GM10266 (cell line): ENCODE results near the gene HDAC4.

Experiments used
- DNase-seq: peaks from one replicate; pipeline ENCODE4 v3.0.0; 2012; ENCODE audit errors: extremely low spot score
- TF ChIP-seq, protein P1 (sequence below): IDR thresholded peaks from 2 replicates; pipeline ENCODE4 v1.5.1; 2012; ENCODE audit warnings: mild to moderate bottlenecking, low read depth; ENCODE audit not compliant: control insufficient read depth, insufficient read depth; ENCODE audit errors: missing control alignments

Gene HDAC4

DNA sequence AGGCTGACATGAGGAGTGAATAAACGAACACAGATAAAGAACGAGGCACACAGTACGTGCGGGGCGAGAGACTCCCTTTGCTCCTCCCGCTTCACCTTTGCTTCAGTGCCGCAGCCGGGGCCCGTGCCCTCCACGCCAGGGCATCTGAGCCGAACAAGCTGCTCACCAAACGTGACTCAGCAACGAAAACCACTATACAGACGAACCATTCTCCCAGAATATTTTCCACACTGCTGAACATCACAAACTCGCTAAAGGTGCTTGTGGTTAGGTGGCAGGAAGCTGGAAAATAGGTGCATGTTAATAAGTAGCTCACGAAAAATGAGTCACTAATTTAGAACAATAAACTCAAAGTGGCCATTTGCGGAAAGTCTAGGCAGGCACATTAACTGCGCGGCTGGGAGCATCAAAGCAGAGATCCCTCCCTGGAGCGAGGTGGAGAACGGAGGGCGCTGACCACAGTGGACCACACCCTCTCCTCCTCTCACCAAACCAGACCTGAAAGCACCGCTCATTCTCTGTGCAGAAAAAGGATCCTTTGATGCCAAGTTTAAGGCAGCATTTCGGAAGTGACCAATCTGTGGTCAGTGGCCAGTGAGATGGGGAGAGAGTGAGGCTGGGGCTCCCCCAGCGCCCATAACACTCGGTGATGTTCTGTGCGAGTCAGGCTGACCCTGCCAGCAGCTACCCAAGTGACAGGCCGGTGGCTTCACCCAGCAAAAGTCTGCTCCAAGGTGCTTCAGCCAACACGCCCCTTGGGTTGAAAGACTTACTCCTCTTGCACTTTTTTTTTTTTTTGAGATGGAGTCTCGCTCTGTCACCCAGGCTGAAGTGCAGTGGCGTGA lies 153.2 kb downstream of the HDAC4 start:
- DNase-seq, result no peak
- TF ChIP-seq, protein P1, sequence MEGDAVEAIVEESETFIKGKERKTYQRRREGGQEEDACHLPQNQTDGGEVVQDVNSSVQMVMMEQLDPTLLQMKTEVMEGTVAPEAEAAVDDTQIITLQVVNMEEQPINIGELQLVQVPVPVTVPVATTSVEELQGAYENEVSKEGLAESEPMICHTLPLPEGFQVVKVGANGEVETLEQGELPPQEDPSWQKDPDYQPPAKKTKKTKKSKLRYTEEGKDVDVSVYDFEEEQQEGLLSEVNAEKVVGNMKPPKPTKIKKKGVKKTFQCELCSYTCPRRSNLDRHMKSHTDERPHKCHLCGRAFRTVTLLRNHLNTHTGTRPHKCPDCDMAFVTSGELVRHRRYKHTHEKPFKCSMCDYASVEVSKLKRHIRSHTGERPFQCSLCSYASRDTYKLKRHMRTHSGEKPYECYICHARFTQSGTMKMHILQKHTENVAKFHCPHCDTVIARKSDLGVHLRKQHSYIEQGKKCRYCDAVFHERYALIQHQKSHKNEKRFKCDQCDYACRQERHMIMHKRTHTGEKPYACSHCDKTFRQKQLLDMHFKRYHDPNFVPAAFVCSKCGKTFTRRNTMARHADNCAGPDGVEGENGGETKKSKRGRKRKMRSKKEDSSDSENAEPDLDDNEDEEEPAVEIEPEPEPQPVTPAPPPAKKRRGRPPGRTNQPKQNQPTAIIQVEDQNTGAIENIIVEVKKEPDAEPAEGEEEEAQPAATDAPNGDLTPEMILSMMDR, result no peak

GRCh38 chr2:239246723-239247122 lies 154.1 kb downstream of the HDAC4 start:
- DNase-seq, result no peak
- TF ChIP-seq, protein P1, result no peak

- no peak for DNase-seq
- TF ChIP-seq, protein P1, result no peak
These were observed 154.7 kb downstream of the HDAC4 start for GRCh38 chr2:239245872-239246721.

DNA sequence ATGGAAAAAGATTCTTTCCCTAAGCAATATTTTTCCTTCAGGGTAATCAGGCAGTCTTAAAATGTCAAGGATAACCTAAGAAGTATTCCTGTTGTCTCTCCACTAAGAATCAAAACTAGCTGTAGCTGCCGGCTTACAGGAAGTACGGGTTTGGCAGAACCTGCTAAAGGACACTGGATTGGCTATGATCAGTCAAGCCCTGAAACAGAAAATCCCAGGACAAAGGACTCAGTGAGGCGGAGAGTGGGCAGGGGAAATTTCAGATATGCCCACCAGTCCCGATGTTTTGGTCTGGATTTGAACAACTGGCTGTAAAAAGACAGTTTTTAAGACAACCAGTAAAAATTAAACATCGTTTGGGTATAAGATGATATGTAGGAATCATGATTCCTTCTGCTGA lies 155.7 kb downstream of the HDAC4 start:
- DNase-seq, result no peak
- TF ChIP-seq, protein P1, result no peak

GRCh38 chr2:239244625-239245024 lies 156.2 kb downstream of the HDAC4 start:
- DNase-seq, result no peak

GRCh38 chr2:239241431-239241960 lies 159.3 kb downstream of the HDAC4 start:
- TF ChIP-seq, protein P1, result no peak
- DNase-seq, result no peak

More at GRCh38 chr2:239244625-239245024, 156.2 kb downstream of the HDAC4 start:
- TF ChIP-seq, protein P1, result no peak
